Measurements from ENCODE around the gene C17orf107. TPM values are rescaled to one million over a fixed set of nuclear protein-coding genes. Genes with fewer than 3 reads are reported as not detected.

The C17orf107 gene
- total and polyA plus RNA-seq, 9 of the 15 experiments (the other 6 are each of a cell fraction or from before 2014, with no cell fraction given) = 0.05 to 0.29 (median 0.07) TPM; not detected in 4

- 94% methylated on average over 2 of the region's 11 CpGs for WGBS (ENCODE audit: insufficient coverage, low coverage, missing lambda C conversion rate)
- FAIRE-seq (no peak), ATAC-seq (no peak), DNase-seq (ENCODE audit: extremely low read depth in 1 of 4, low spot score in 3 of 4) (no peak)
- ChIA-PET CTCF (ENCODE audit: low intra/inter-chr PET ratio) (no interaction called here), POLR2A (no interaction called here)
- BruUV-seq (replicated peaks) = no TSS peak
- Histone ChIP-seq H3K79me2 (ENCODE audit: control insufficient read depth, insufficient read depth, low read length) (peaks cover 46% of the 10 kb centered on the region), H4K20me1 (replicated peaks; ENCODE audit: control insufficient read depth, insufficient read depth, low read length) (no peaks in the 10 kb centered on the region), H2AFZ (ENCODE audit: low read depth, low read length) (no peak overlapping the region), H3K4me3 (no peak overlapping the region), H3K4me2 (ENCODE audit: insufficient read depth, low read length) (peak overlapping the region; percentile 96), H3K27me3 (ENCODE audit: control insufficient read depth in 2 of 2, insufficient read depth in 2 of 2, low read length in 2 of 2) (no peaks in the 10 kb centered on the region), H3K27ac (ENCODE audit: extremely low read depth, low read depth, low read length) (no peak overlapping the region; the same call in 2 of the 3 replicates), H3K9me1 (ENCODE audit: control insufficient read depth, insufficient read depth, low read length) (no peaks in the 10 kb centered on the region), H3K9me3 (replicated peaks; ENCODE audit: control insufficient read depth, insufficient read depth, low read depth, low read length) (no peaks in the 10 kb centered on the region), H3K36me3 (ENCODE audit: control insufficient read depth, insufficient read depth, low read length) (peaks cover 44% of the 10 kb centered on the region), H3K4me1 (replicated peaks in 1 of 2; ENCODE audit: control insufficient read depth in 2 of 2, insufficient read depth in 2 of 2, low read length in 2 of 2) (peaks cover 13 to 34% of the 10 kb centered on the region in 2 experiments; a peak in 4 of 5 replicates), H3K9ac (ENCODE audit: insufficient read depth in 1 of 2, low read depth in 2 of 2, low read length in 2 of 2) (peak overlapping the region; percentile 95 to 98; a peak in 3 of 4 replicates)
- TF ChIP-seq HDAC8 (tag; IDR thresholded peaks at IDR 0.05) (no peak), SMARCA4 (IDR thresholded peaks at IDR 0.05) (no peak), HEY1 (CRISPR knock-in tag; IDR thresholded peaks at IDR 0.05; ENCODE audit: borderline replicate concordance) (no peak)
- intact Hi-C loops (cut with micrococcal nuclease) = no loop called here
- in situ Hi-C loops (cut with MboI) = no loop called here
These were observed 38.7 kb downstream of the C17orf107 start for GRCh38 chr17:4938069-4938491.

GRCh38 chr17:4938688-4939545 lies 39.6 kb downstream of the C17orf107 start:
- 49% methylated on average over 16 of the region's 19 CpGs for WGBS (ENCODE audit: insufficient coverage, low coverage, missing lambda C conversion rate)
- Histone ChIP-seq H2AFZ (ENCODE audit: low read depth, low read length) (peak overlapping the region; percentile 64), H3K36me3 (ENCODE audit: control insufficient read depth, insufficient read depth, low read length) (peaks cover 52% of the 10 kb centered on the region), H4K20me1 (replicated peaks; ENCODE audit: control insufficient read depth, insufficient read depth, low read length) (no peaks in the 10 kb centered on the region), H3K4me1 (replicated peaks in 1 of 2; ENCODE audit: control insufficient read depth in 2 of 2, insufficient read depth in 2 of 2, low read length in 2 of 2) (peaks cover 13 to 32% of the 10 kb centered on the region in 2 experiments; a peak in 4 of 5 replicates), H3K27me3 (ENCODE audit: control insufficient read depth in 2 of 2, insufficient read depth in 2 of 2, low read length in 2 of 2) (no peaks in the 10 kb centered on the region), H3K79me2 (ENCODE audit: control insufficient read depth, insufficient read depth, low read length) (peaks cover 53% of the 10 kb centered on the region), H3K4me3 (peak overlapping the region; percentile 96), H3K27ac (ENCODE audit: extremely low read depth, low read depth, low read length) (peak overlapping the region; percentile 90), H3K9me3 (replicated peaks; ENCODE audit: control insufficient read depth, insufficient read depth, low read depth, low read length) (no peaks in the 10 kb centered on the region), H3K9ac (ENCODE audit: insufficient read depth in 1 of 2, low read depth in 2 of 2, low read length in 2 of 2) (peak overlapping the region; percentile 95 to 98), H3K4me2 (ENCODE audit: insufficient read depth, low read length) (peak overlapping the region; percentile 96), H3K9me1 (ENCODE audit: control insufficient read depth, insufficient read depth, low read length) (no peaks in the 10 kb centered on the region)
- ATAC-seq (peak; percentile 1; the same call in 2 of the 3 replicates), FAIRE-seq (no peak), DNase-seq (ENCODE audit: extremely low read depth in 1 of 4, low spot score in 3 of 4) (peak in 2 of 4 experiments; percentile 7 to 25)
- BruUV-seq (replicated peaks) = TSS peak; percentile 21
- in situ Hi-C loops (cut with MboI) (no loop called here), intact Hi-C loops (cut with micrococcal nuclease) (no loop called here)
- ChIA-PET CTCF (ENCODE audit: low intra/inter-chr PET ratio) (no interaction called here), POLR2A (interaction anchor here (0.6 to 1.6 kb wide), 5 partner anchors 11 to 63 kb away, joined by 3 to 20 read pairs (median 3); partner anchors contain the start of genes ENO3 and PFN1)
- TF ChIP-seq ZFP91 (CRISPR knock-in tag; IDR thresholded peaks at IDR 0.05) = no peak
- peak; percentile 9 for TF ChIP-seq KDM5B (IDR thresholded peaks at IDR 0.05; ENCODE audit: insufficient replicate concordance, low read depth, low read length)
